ENCODE measurements around the gene ADORA3.
"Not testable (repeated sequence)": the region's sequence is repeated elsewhere in the genome, so short reads cannot be mapped to it uniquely, and the experiment has no call there.

The ADORA3 gene

DNA sequence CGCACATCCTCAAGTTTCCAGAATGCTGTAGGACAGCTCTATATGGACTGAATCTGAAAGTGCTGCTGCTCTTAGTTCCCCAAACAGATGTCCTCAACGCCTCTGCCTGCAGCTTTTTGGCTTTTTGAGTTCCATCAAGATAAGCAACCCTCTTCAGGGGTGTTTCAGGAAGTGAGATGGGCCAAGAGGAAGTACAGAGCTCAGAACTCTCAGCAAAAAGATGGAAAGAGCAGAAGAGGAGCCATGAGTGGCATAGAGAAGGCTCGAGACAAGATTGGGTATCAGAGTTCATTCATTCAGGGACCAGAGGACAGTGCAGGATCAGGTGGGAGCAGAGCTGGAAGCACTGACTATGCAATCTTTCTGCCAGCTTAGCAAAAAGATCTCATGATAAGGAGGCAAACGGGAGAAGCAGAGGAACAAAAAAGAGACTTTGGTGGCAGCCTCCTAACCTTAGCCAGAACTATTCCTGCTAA lies at the start of gene ADORA3, which contains the start of gene TMIGD3:
ADORA3 (minus strand) TSS at position 49 of the 476 bp plus-strand sequence. CDS start 279 bp downstream, outside the sequence.
TMIGD3 (minus strand) TSS at position 49 of the 476 bp plus-strand sequence. CDS start 279 bp downstream, outside the sequence.
- no peak for DNase-seq (ENCODE audit: low read depth)

DNA sequence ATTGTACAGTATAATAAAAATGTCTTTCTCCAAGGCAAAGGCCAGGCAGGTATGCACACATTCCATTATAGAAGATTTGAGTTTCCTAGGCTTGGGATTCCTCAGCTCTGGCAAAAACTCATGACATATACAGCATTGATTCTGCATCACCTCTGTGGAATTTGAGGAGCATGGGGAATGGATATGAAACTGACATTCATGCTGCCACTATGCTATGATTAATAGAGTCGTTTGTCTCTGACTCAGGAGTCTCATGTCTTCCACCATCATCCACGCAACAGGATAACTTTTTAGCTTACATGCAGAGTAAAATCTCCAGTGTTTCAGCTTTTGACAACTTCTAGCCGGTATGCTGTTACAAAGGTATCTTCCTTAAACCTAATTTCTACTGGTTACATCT lies 49.8 kb upstream of the ADORA3 start:
- peak; percentile 81 for DNase-seq (ENCODE audit: low read depth)

DNA sequence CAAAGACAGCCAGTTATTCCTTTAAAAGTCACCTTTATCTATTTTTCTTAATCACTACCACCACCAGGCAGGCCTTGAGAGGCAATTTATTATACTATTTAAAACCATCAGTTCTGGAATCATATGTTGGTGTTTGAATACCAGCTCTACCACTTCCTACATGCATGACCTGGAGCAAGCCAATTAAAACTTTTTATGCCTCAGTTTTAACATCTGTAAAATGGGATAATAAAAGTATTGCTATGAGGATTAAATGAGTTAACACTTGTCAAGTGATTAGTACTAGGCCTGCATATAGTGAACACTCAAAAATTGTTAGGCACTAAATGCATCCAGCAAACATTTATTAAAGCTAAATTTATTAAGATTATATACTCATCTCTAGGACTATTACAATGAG lies 49.2 kb upstream of the ADORA3 start:
- no peak for DNase-seq (ENCODE audit: low read depth)

DNA sequence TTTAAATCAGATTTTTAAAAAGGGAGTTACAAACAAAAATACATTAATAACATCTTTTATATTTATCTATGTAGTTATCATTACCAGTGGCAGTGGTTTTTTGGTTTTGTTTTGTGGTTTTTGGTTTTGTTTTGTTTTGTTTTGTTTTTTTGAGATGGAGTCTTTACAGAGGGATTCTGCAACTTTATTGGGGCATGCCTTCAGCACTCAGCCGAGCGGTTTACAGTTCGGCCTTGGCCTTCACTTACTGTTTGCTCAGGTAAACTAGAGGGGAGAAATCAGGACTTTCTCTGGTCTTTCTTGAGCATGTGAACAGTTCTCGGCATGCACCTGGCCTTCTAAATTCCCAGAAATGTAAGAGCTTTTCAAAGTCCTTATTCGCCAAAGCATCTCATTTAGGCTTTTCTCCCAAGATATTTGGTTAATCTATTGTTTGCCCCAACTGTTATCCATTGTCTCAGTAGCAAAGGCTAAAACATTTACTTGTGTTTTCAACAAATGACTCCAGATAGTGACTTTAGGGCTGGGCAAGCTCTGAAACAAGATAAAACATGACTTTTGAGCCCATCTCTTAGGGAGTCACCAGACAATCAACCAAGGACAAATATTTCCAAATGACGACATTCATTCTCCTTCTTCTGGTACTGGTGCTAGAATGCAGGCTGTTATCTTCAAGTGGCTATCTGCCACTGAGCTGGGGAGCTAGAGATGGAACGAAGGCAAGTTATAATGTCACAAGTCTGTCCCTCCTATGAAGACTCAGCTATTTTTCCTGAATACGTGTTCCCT lies 48.4 kb upstream of the ADORA3 start:
- DNase-seq (ENCODE audit: low read depth): no peak

DNA sequence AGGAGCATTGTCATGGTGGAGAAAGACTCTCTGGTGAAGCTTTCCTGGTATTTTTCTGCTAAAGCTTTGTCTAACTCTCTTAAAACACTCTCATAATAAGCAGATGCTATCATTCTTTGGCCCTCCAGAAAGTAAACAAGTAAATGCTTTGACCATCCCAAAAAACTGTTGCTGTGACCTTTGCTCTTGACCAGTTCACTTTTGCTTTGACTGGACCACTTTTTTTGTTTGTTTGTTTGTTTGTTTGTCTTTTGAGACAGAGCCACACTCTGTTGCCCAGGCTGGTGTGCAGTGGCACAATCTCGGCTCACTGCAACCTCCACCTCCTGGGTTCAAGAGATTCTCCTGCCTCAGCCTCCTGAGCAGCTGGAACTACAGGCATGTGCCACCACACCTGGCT lies 44.4 kb upstream of the ADORA3 start:
- not testable (repeated sequence) for DNase-seq (ENCODE audit: low read depth)

DNA sequence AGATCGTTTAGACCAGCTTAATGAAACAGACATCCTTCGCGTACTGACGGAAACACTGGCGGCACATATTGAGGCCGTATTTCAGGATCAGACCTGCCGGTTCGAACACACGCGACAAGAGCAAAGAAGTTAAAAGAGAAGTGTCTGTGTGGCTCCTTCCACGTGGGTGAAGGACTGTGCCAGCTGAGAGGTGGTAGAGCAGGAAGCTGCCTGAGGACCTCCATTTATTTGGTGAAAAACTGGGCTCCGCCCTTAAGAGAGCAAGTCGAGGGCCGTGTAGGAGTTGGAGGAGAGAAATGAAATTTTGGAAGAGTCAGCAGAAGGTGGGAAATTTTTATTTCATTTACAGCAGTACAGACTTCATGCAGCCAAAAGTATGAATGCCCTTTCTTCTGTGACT lies 38.8 kb upstream of the ADORA3 start:
- no peak for DNase-seq (ENCODE audit: low read depth)

DNA sequence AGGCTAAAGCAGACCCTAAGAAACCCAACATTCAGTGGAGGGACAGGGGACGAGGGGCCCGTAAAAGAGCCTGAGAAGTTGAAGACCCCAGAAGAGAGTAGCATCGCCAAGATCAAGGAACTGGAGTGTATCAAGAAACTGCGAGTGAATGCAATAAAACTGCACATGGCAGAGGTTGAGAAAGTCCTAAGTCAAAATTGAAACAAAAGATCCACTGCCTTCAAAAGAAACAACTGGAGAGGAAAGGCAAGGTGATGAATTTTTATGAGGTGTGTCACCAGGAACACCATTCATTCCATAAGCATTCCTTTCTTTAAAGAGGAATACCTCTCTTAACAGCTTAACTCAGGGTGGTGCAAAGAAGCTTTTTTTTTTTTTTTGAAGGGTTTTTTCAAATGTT lies 38.3 kb upstream of the ADORA3 start:
- no peak for DNase-seq (ENCODE audit: low read depth)

DNA sequence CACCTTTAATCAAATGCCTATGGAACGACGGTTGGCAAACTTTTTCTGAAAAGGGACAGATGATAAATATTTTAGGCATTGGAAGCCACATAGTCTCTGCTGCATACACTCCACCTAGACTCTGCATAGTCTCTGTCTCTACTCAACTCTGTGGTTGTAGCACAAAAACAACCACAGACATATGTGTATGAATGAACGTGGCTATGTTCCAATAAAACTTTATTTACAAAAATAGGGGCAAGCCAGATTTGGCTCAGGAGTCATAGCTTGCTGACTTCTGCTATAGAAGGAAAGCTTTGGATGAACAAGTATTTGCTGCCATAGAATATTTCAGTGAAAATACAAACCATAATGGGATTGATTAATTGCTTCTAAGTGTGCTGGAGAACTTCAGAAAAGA lies 37.5 kb upstream of the ADORA3 start:
- DNase-seq (ENCODE audit: low read depth): no peak

DNA sequence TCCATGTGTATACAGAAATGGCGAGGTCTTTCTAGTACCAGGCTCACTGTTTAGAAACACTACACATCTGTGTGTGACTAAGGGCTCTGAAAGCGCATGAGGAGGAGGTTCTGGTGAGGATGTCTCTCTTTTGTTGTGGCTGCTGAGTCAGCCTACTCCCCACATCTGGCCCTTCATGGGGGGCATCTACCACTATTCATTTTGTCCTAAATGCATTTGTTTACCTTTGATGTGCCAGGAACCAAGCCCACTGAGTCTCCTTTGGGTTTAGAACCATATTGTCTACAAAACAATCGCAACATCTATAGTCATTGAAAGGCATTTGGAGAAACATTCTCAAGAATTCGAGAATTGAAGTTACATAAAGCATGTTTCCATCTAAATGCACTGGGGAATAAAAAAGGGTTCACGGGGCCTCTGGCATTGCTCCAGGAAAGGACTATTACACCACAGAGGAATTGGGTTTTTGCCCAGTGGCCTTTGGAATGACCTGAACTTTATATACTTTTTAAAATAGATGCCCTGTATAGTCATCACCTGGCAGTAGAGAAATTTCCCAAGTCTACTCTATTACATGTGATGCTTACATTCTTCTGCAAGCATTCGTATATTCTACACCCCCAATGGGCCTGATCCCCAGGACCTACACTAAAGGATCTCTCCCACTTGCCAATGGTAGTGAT lies 35.1 kb upstream of the ADORA3 start:
- peak; percentile 42 for DNase-seq (ENCODE audit: low read depth)

DNA sequence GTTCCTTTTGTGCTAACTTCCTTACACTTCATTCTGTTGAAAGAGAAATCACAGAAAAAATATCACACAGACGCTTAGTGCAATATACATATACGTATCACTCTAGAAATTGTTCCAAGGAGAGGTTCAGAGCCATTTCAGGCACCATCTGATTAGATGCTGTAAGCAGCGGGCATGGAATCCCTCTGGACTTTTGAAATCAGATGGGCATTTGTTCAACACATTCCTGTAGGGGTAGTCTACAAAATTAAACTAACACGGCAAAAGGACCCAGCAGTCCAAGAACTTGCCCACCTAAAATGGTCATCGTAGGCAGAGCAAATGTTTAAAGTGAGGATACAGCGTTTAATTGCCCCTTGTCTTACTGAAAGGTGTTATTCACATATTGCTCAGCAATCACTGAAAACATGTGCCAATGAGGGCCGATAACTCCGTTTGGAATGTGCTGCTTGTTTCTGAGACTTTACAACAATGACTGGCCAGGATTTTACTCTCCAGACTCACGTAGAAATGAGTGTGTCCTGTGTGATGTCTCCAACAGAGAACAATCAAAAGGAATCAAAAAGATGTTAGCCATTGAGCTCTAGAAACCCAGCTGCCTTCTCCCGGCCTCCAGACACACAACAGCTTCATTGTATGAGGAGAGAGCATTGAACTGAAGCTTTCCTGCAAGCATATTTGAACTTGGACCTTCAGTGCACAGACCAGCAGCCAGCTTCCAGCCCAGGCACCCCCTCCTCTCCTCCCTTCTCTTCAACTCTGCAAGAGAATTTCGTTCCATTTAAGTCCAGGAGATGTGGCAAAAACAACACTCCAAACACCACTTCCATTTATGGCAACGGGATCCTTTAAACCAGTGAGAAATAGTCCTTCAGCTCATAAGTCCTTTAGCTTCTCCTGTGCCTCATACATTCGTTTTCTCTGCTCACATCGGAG lies 32.1 kb upstream of the ADORA3 start:
- DNase-seq (ENCODE audit: low read depth): no peak

DNA sequence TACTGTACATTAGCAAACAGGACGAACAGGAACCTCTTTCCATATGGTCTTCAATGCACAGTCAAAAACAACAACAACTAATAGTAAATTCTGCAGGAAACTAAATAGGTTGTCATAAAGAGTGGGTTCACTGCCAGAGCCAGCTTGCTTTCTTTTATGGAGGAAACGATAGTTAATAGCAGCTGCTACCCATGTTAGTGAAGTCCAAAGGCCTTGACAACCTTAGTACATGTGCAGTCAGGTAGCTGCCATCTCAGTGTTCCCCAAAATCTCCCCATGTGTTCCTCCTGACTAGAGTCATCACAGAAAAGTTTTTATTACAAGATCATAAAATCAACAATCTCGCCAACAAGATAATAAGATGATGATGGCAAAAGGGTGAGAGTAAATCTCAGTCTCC lies 16.6 kb upstream of the ADORA3 start:
- no peak for DNase-seq (ENCODE audit: low read depth)

DNA sequence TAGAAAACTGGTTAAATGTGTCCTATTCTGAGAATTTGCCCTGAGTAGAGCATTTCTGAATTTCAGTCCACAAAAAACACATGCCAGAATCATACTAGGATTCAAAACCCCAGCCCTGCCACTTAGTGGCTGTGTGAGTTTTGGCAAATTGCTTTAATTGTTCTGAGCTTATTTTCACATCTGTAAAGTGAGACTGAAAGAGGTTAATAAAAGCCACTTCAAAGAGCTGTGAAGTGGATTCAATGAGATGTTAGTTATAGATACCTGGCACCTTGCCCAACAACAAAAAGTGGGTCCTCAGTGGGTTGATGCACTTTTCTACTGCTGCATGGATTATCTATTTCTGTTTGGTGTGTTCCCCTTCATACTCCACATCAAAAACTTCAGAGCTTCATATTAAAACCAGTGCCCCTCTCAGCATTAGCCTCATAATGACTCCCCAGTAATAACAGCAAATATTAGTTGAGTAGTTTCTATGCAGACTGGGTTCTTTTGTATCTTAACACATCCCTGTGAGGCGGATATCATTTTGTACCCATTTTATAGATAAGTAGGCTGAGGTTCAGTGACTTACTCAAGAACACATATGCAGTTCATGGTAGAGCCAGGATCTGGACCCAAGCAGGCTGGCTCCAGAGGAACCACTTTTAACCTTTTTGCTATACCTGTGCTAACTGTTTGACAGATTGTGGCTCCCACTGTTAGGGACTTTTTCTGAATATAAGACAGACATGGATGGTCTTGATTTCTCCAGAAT lies 14.2 kb upstream of the ADORA3 start:
- no peak for DNase-seq (ENCODE audit: low read depth)

DNA sequence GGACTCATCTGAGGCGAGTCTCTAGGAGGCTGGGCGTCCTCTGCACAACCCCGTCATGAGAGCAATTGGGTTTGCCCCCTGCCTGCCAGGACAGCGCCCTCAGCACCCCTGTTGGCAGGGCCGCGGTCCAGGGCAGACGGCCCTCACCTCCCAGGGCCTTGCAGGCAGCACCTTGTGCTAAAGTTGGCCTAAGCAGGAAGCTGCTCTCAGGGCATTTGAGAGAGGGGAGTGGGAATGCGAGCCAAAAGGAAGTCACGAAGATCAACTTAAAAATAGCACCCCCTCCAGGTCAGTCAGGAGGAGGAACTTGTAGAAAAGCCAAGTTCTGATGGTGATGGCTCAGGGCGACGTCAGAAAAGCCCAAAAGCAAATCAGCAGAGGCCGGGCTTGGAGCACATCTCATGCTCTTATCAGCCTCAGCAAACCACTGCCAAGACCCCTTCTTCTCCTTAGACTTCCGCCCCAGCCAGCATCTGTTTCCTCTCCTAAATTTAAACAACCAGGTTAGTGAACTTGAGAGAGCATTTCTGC lies 12.6 kb upstream of the ADORA3 start:
- DNase-seq (ENCODE audit: low read depth): no peak

DNA sequence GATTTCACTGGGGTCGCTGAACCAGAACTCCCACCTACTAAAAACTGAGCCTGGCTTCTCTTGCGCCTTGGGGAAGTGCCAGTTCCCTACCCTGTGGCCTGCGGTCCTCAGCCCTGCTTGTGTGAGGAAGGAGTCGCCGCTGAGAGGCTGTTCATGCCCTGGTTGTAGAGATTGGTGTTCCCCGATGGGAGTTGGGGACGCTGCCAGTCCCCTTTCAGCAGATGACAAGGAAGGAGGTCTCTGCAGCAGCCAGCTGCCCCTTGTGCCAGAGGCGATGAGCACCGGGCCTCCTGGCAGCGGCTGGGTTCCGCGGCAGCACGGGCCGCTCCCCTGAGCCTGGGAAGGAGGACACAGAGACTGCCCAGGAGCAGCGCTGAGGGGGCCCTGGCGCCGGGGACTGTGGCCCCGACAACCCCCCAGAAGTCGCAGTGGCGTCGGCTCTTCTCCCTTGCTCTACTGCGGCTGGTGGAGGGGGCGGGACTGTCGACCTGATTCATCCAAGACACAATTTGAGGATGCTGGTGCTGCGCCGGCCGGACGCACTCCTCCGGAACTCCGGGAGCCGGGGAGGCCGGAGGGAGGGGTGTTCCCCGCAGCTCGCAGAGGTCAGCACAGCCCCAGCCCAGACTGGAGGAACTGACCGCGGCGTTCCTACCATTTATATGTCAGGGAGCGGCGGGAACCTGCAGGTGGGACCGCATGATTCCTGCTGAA lies 12.0 kb upstream of the ADORA3 start:
- no peak for DNase-seq (ENCODE audit: low read depth)

DNA sequence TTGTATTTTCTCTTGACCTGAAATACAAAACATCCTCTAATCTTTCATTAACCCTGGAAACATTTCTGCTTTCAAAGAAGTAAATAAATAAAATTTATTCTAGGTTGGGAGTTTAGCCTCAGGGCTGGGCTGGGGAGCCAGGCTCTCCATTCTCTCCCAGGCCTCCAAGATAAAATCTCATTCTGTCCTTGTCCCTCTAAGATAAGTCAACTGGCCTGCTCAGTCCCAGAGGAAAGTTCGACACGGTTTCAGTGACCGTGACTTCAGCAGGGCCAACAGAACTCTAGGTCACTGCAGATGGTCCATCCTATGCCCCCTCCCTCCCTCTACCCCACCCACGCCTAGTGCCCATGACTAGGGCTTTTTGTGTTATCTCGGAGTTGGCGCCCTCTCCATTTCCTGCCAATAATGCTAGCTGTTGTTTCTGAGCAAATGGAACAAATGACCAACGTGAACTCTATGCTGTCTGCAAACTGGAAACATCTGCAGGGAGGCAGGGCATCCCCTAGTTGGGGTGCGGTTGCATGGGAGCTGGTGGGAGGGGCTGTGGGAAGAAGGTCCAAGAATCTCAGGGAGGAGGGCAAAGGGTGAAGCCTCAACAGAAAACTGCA lies 10.1 kb upstream of the ADORA3 start:
- DNase-seq (ENCODE audit: low read depth): no peak

DNA sequence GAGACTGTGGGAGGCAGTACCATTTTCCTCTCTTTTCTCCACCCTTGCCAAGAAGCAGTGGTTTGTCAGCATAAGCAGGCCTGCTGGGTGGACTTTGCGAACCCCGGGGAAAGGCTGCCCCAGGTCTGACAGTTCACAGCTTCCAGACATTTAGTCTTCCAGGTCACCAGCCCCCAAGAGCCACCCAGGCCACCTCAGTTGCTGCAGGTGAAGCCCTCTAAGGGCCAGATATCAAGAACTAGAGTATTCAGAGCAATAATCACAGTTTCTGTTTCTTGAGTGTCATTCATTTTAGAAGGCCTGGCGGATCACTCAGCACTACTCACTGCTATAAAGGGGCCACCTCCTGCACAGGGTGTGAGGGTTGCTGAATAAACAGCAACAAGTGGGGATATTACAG lies 9.5 kb upstream of the ADORA3 start:
- DNase-seq (ENCODE audit: low read depth): no peak

DNA sequence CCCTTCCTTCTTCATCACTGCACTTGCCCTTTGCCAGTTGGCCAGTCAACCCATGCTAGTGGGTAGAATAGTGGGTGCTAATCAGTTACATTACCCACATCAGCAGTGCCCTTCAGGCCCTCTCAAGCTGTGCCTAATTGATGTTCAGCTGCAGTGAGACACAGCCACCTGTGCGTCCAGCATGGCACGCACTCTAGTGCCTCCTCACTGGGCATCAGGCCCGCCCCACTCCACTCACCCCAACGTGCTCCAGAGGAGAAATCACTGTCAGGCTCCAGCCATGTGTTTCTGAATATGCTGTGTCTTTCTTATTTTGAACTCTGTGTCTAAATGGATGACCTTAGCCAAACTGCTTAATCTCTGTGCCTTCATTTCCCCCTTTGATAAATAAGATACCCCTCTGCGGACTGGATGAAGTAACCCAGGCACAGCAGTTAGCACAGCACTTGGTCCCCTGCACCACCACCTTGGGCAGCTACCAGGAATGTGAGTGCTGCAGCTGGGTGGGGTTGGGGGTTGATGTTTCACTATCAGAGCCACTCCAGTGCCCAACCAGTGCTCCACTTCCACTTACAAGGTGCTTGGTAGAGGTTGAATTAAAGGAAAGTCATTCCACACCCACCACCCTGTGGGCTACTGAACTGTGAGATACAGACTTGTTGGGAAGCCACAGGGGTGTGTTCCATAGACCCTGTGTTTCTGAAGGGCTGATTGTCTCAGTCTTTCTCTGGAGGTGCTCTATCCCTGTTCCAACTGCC lies 8.9 kb upstream of the ADORA3 start:
- DNase-seq (ENCODE audit: low read depth): no peak

DNA sequence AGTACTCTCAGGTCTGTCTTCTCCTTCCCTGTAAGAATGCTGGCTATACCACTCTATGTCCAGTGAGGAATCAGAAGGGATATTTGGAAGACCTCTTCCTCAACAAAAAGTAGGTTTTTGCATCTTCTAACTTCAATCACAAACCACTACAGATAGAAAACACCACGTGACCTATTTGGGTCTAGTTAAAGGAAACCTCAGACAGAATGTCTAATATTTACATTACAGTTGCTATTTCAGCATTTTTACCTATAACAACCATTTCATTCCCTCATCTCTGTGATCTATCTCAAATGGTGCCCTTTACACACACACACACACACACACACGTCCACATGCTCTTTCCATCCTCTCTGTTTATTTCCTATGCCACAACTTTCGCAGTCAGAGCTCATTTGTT lies 7.9 kb upstream of the ADORA3 start:
- no peak for DNase-seq (ENCODE audit: low read depth)

DNA sequence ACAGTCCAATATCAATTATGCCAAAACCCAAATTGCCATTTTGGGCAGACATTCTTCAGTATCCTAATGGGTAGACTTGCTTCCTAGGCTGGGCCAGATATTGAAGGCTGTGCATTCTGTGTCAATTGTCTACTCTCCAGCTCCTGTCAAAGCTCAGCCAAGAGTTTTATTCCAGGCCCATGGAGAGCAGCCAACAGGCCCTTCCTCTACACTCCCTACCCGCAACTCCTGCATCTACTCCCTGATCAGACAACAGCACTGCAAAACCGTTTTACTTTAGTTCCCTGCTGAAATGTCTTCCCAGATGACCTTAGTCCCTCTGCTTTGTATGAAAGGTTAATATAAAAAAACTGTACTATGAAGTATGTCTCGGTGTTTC lies 6.6 kb upstream of the ADORA3 start:
- DNase-seq (ENCODE audit: low read depth): no peak
